OCI-LY1 (cell line): ENCODE results near the gene CSRP1.

ENCODE experiments used
- H2AFZ ChIP-seq: fragments of 200-600 bp; sonication (generic), shearing (Covaris generic); 2 replicates; pipeline ENCODE4 v1.6.0; 2014; ENCODE audit warnings: antibody characterized with exemption, mild to moderate bottlenecking, low read length
- H3F3A ChIP-seq: fragments of 200-600 bp; sonication (generic), shearing (Covaris generic); 2 replicates; pipeline ENCODE4 v1.6.0; 2014; ENCODE audit warnings: mild to moderate bottlenecking, antibody characterized with exemption, low read length, moderate library complexity; ENCODE audit not compliant: insufficient read depth
- H3K27ac ChIP-seq: fragments of 200-600 bp; sonication (generic); 2 replicates; pipeline ENCODE4 v1.5.1; 2014; ENCODE audit warnings: low read length, mixed run types, mild to moderate bottlenecking, low read depth; ENCODE audit not compliant: poor library complexity, severe bottlenecking
- H3K27me3 ChIP-seq: fragments of 200-600 bp; sonication (generic); 2 replicates; pipeline ENCODE4 v1.6.0; 2014; ENCODE audit warnings: antibody characterized with exemption, mild to moderate bottlenecking, low read length, moderate library complexity; ENCODE audit not compliant: insufficient read depth
- H3K36me3 ChIP-seq: fragments of 200-600 bp; sonication (generic); 2 replicates; pipeline ENCODE4 v1.6.1; 2014; ENCODE audit warnings: mild to moderate bottlenecking, antibody characterized with exemption, low read length, moderate library complexity, mixed read lengths; ENCODE audit not compliant: insufficient read depth
- H3K4me1 ChIP-seq: fragments of 200-600 bp; sonication (generic); 2 replicates; pipeline ENCODE4 v1.5.1; 2014; ENCODE audit warnings: mild to moderate bottlenecking, low read length, moderate library complexity; ENCODE audit not compliant: insufficient read depth, severe bottlenecking
- H3K4me2 ChIP-seq: fragments of 200-600 bp; sonication (generic), shearing (Covaris generic); 2 replicates; pipeline ENCODE4 v1.6.1; 2014; ENCODE audit warnings: low read length
- H3K4me3 ChIP-seq: fragments of 200-600 bp; sonication (generic); 2 replicates; pipeline ENCODE4 v1.5.1; 2014; ENCODE audit warnings: low read length, low read depth, mild to moderate bottlenecking, mixed read lengths; ENCODE audit not compliant: poor library complexity, severe bottlenecking
- H3K79me2 ChIP-seq: fragments of 200-600 bp; shearing (Covaris generic); 2 replicates; pipeline ENCODE4 v1.6.1; 2016; ENCODE audit warnings: mixed run types, low read length, mixed read lengths; ENCODE audit not compliant: insufficient read depth
- H3K9ac ChIP-seq: fragments of 200-600 bp; sonication (generic), shearing (Covaris generic); 2 replicates; pipeline ENCODE4 v1.6.1; 2014; ENCODE audit warnings: mild to moderate bottlenecking, low read length, mixed read lengths
- H3K9me2 ChIP-seq: fragments of 200-600 bp; sonication (generic), shearing (Covaris generic); 2 replicates; pipeline ENCODE4 v1.6.1; 2014; ENCODE audit warnings: low read depth, mild to moderate bottlenecking, low read length, mixed read lengths
- H3K9me3 ChIP-seq: fragments of 200-600 bp; shearing (Covaris generic); 2 replicates; pipeline ENCODE4 v1.6.1; 2014; ENCODE audit warnings: low read length, mixed read lengths
- H4K20me1 ChIP-seq: fragments of 200-600 bp; sonication (generic), shearing (Covaris generic); 2 replicates; pipeline ENCODE4 v1.6.0; 2016; ENCODE audit warnings: mild to moderate bottlenecking, low read length; ENCODE audit not compliant: insufficient read depth
- EZH2 ChIP-seq: fragments of 200-600 bp; sonication (generic), shearing (Covaris generic); IDR thresholded peaks from 2 replicates; pipeline ENCODE4 v1.8.0; 2017; ENCODE audit warnings: borderline replicate concordance, mixed run types, mild to moderate bottlenecking, antibody characterized with exemption, low read length, moderate library complexity, mixed read lengths
- TF ChIP-seq, protein P1 (sequence below): fragments of 200-600 bp; sonication (generic), shearing (Covaris generic); IDR thresholded peaks from 2 replicates; pipeline ENCODE4 v1.5.1; 2017; ENCODE audit warnings: mild to moderate bottlenecking, antibody characterized with exemption, low read length, moderate library complexity, mixed read lengths

Gene CSRP1

DNA sequence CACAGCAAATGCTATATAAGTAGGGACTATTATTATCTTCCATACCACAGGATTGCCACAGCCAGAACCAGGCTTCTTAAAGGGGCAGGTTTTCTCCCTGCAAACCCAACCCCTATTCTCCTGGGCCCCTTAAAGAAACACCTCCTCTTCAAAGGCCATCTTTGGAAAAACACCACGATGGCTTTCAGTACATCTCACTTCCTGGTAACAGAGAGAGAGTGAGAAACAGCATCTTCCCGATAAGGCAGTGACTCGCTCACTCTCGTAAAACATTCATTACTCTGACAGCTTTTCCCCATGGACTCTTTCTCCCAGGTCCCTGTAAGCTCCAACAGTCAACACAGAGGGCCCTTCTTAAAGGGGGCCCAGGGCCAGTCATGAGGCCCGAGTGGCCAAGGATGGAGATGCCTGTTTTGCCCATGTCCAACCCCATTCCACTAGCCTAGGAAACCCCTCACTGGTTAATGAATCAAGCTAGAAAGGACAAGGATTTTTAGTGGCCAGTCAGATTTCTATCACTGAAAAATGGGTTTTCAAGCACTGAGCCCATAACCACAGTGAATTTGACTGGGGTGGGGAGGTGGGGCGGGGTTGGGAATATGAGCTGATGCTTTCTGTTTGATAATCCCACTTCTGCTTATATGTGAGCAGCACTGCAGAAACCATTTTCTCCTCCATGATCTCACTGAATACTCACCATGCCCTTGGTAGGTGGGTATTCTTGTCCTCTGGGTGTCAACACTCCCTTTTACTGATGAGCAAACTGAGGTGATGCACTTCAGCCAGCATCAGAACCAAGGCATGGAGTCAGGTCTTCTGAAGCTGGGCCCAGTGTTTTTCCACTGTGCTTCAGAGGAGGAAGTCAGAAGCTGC lies 28.4 kb upstream of the CSRP1 start:
- H4K20me1 ChIP-seq = no peaks in the 10 kb centered on the region
- no peak overlapping the region for H3K9ac ChIP-seq
- H3K27ac ChIP-seq = no peak overlapping the region
- no peaks in the 10 kb centered on the region for H3K36me3 ChIP-seq
- H3K4me3 ChIP-seq = no peak overlapping the region
- no peak overlapping the region for H2AFZ ChIP-seq
- TF ChIP-seq EZH2 = no peak
- TF ChIP-seq, protein P1, sequence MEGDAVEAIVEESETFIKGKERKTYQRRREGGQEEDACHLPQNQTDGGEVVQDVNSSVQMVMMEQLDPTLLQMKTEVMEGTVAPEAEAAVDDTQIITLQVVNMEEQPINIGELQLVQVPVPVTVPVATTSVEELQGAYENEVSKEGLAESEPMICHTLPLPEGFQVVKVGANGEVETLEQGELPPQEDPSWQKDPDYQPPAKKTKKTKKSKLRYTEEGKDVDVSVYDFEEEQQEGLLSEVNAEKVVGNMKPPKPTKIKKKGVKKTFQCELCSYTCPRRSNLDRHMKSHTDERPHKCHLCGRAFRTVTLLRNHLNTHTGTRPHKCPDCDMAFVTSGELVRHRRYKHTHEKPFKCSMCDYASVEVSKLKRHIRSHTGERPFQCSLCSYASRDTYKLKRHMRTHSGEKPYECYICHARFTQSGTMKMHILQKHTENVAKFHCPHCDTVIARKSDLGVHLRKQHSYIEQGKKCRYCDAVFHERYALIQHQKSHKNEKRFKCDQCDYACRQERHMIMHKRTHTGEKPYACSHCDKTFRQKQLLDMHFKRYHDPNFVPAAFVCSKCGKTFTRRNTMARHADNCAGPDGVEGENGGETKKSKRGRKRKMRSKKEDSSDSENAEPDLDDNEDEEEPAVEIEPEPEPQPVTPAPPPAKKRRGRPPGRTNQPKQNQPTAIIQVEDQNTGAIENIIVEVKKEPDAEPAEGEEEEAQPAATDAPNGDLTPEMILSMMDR = no peak
- peaks cover 8% of the 10 kb centered on the region for H3K27me3 ChIP-seq
- no peaks in the 10 kb centered on the region for H3F3A ChIP-seq
- no peak overlapping the region for H3K4me2 ChIP-seq
- H3K9me3 ChIP-seq = no peaks in the 10 kb centered on the region
- no peaks in the 10 kb centered on the region for H3K9me2 ChIP-seq
- H3K4me1 ChIP-seq = no peaks in the 10 kb centered on the region
- no peaks in the 10 kb centered on the region for H3K79me2 ChIP-seq

DNA sequence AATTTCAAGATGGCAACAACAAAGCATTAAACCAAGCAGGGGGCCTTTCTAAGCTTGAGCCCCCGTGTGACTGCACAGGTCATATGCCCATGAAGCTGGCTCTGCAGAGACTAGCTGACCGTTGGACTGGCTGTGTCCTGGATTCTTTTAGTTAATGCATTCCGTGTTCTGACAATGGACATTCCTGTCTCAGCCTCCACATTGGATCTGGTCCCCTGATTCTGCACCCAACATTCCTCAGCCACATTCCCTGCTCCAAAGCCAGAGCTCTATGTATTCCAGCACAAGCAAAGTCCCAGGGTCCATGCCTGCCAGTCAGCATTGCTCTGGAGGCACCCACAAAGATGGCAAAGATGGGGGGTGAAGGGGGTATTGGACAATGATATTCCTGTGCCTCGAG lies 26.9 kb upstream of the CSRP1 start:
- H3K27me3 ChIP-seq = peaks cover 8% of the 10 kb centered on the region
- no peaks in the 10 kb centered on the region for H3K4me1 ChIP-seq
- H3F3A ChIP-seq = no peaks in the 10 kb centered on the region
- H3K9me2 ChIP-seq = no peaks in the 10 kb centered on the region
- TF ChIP-seq, protein P1 = no peak
- TF ChIP-seq EZH2 = no peak
- no peak overlapping the region for H2AFZ ChIP-seq
- no peaks in the 10 kb centered on the region for H3K9me3 ChIP-seq
- H3K36me3 ChIP-seq = no peaks in the 10 kb centered on the region
- no peak overlapping the region for H3K4me2 ChIP-seq
- H3K79me2 ChIP-seq = no peaks in the 10 kb centered on the region
- H4K20me1 ChIP-seq = no peaks in the 10 kb centered on the region
- H3K9ac ChIP-seq = no peak overlapping the region
- no peak overlapping the region for H3K4me3 ChIP-seq
- no peak overlapping the region for H3K27ac ChIP-seq

DNA sequence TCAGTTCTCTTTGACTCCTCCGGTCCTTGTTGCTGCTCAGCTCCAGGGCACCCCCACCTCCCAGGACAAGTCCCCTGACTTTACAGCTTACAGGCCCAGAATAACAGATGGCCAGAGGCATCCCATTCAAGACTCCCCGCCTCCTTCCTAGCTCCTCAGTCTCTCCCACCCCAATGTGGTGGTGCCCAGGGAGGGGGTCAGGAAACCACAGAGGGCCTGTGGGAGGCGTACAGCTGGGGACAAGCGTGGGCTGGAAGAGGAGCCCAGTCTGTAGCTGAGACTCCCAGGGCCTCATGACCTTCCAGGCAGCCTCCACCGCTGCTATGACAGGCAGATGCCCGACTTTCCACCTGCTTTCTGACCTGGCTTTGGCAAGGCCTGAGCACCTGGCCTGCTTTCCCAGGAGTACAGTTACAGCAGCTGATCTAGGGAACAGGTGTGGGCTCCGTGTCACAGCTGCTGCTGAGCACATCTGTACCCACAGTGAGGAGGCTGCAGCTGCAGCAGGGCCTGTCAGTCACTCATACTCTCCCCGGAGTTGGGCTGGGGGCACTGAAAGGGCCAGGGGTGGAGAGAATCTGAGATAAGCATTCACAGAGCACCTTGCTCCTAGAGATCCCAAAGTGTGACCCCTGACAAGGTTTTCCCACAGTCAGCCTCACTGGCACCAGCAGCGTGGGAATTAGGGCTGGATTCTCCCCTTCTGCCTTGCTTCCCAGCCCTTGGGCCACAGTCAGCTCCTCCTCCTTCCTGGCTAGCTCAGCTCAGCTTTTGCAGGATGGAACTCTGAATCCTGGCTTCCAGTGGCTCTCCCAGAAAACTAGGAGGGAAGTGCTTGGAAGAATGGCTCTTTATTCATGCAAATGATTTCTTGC lies 24.9 kb upstream of the CSRP1 start:
- H3K4me2 ChIP-seq = no peak overlapping the region

More for the DNA sequence above, 24.9 kb upstream of the CSRP1 start:
- Histone ChIP-seq H3K36me3 (no peaks in the 10 kb centered on the region), H3K27me3 (peaks cover 3% of the 10 kb centered on the region; the same call in 1 of the 2 replicates), H3K4me3 (no peak overlapping the region), H3K79me2 (no peaks in the 10 kb centered on the region), H3K9ac (no peak overlapping the region), H2AFZ (no peak overlapping the region), H3K9me2 (no peaks in the 10 kb centered on the region), H3F3A (no peaks in the 10 kb centered on the region), H3K4me1 (no peaks in the 10 kb centered on the region), H3K27ac (no peak overlapping the region), H4K20me1 (no peaks in the 10 kb centered on the region), H3K9me3 (no peaks in the 10 kb centered on the region)
- TF ChIP-seq EZH2 = no peak
- TF ChIP-seq, protein P1 = no peak
